Activated B cell treated with CpG ODN at 0.5 μM for 24 hours (primary cell): ENCODE measurements around the gene SLC5A3. TPM values are rescaled to one million over a fixed set of nuclear protein-coding genes. Genes with fewer than 3 reads are reported as not detected.

Source experiments
- ATAC-seq: fragments of 200-7000 bp; cut with Tn5 transposase; one replicate; pipeline ENCODE4 v1.10.0; 2021; ENCODE audit warnings: low read depth, mild to moderate bottlenecking, moderate library complexity
- CTCF ChIA-PET: fragments of 350-600 bp; sonication (Branson Sonifier 250); formaldehyde crosslinking; loops from one replicate; lab custom pipeline; 2021; ENCODE audit warnings: antibody characterized with exemption; lab: Charles Lee
- POLR2A ChIA-PET: fragments of 350-600 bp; sonication (Branson Sonifier 250); formaldehyde crosslinking; loops from one replicate; lab custom pipeline; 2021; ENCODE audit warnings: antibody characterized with exemption; lab: Charles Lee
- DNase-seq: peaks from one replicate; pipeline ENCODE4 v3.0.0; 2022
- H3K27ac Mint-ChIP-seq: one replicate; pipeline ENCODE4 v1.8.0; 2020; ENCODE audit warnings: mixed read lengths
- H3K27me3 Mint-ChIP-seq: one replicate; pipeline ENCODE4 v1.8.0; 2021; ENCODE audit warnings: mixed read lengths
- H3K36me3 Mint-ChIP-seq: one replicate; pipeline ENCODE4 v1.8.0; 2021; ENCODE audit warnings: low read depth, mixed read lengths
- H3K4me1 Mint-ChIP-seq: one replicate; pipeline ENCODE4 v1.8.0; 2021; ENCODE audit warnings: mixed read lengths
- H3K4me3 Mint-ChIP-seq: one replicate; pipeline ENCODE4 v1.8.0; 2020; ENCODE audit warnings: mild to moderate bottlenecking, mixed read lengths
- H3K9me3 Mint-ChIP-seq: one replicate; pipeline ENCODE4 v1.8.0; 2020; ENCODE audit warnings: mixed read lengths
- intact Hi-C: fragments of 100-400 bp; cut with micrococcal nuclease; formaldehyde crosslinking; loops from one replicate; pipeline ENCODE4 v1.15.1; 2024
- total RNA-seq: library from RNA; stranded (reverse); gene quantifications from 2 replicates; pipeline ENCODE4 v1.2.3, GENCODE V29; 2022
- TF ChIP-seq, protein P1 (sequence below): fragments of 200-600 bp; IDR thresholded peaks from one replicate; pipeline ENCODE4 v1.8.0; 2022; ENCODE audit warnings: antibody characterized with exemption, mild to moderate bottlenecking

SLC5A3 gene
- total RNA-seq, 1 donor from 2014 or later: 9.0 TPM

DNA sequence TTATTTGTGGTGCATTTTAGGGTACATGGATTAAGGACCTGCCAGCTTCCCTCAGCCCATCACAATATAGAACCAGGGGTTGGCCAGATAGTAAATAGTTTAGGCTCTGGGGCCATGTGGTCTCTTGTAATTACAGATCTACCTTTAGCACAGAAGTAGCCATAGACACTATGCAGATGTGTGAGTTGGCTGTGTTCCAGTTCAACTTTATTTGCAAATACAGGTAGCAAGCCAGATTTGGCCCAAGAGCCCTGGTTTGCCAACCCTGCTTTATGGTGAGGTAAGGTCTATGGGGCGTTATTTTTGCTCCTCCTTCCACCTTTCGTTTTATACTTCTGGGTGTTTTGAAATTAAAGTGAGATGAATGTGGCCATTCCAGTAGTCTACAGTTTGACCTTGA, 48.7 kb downstream of the SLC5A3 start:
- Mint-ChIP-seq H3K9me3 (no peaks in the 10 kb centered on the region), H3K27ac (no peak overlapping the region)

More for the DNA sequence above, 48.7 kb downstream of the SLC5A3 start:
- TF ChIP-seq, protein P1, sequence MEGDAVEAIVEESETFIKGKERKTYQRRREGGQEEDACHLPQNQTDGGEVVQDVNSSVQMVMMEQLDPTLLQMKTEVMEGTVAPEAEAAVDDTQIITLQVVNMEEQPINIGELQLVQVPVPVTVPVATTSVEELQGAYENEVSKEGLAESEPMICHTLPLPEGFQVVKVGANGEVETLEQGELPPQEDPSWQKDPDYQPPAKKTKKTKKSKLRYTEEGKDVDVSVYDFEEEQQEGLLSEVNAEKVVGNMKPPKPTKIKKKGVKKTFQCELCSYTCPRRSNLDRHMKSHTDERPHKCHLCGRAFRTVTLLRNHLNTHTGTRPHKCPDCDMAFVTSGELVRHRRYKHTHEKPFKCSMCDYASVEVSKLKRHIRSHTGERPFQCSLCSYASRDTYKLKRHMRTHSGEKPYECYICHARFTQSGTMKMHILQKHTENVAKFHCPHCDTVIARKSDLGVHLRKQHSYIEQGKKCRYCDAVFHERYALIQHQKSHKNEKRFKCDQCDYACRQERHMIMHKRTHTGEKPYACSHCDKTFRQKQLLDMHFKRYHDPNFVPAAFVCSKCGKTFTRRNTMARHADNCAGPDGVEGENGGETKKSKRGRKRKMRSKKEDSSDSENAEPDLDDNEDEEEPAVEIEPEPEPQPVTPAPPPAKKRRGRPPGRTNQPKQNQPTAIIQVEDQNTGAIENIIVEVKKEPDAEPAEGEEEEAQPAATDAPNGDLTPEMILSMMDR: no peak
- Mint-ChIP-seq H3K36me3 (peaks cover 30% of the 10 kb centered on the region), H3K27me3 (no peaks in the 10 kb centered on the region), H3K4me1 (peaks cover 15% of the 10 kb centered on the region), H3K4me3 (no peak overlapping the region)
- DNase-seq (no peak), ATAC-seq (no peak)
- ChIA-PET CTCF (no interaction called here), POLR2A (interaction anchor here (0.7 kb wide), 1 partner anchor 69 kb away, joined by 3 read pairs; no protein-coding TSS in a partner anchor)
- intact Hi-C loops: no loop called here

Other genes starting within 250 kb of the SLC5A3 start
- gene ATP5PO, start 157.8 kb upstream of the SLC5A3 start, total RNA-seq: 169 and 193 TPM in 2 replicates
- gene MRPS6, start within 50 bp of the SLC5A3 start, total RNA-seq: 40.2 and 40.5 TPM in 2 replicates